BJ (cell line): ENCODE measurements around the gene KIF2A. TPM values are rescaled to one million over a fixed set of nuclear protein-coding genes. Genes with fewer than 3 reads are reported as not detected.

Experiments used
- CTCF ChIA-PET: fragments of 350-600 bp; formaldehyde crosslinking; extraction: SDS; loops from one replicate; lab custom pipeline; 2021; ENCODE audit warnings: antibody characterized with exemption, inconsistent platforms; lab: Yijun Ruan, JAX
- POLR2A ChIA-PET: fragments of 300-600 bp; sonication (Branson Sonifier 250); formaldehyde crosslinking; extraction: SDS; loops from one replicate; lab custom pipeline; 2021; ENCODE audit warnings: antibody characterized with exemption; lab: Charles Lee
- DNase-seq: peaks from one replicate; pipeline ENCODE4 v3.0.0-alpha.2; 2011; ENCODE audit warnings: low read depth
- H3K27me3 ChIP-seq: 2 replicates; pipeline ENCODE4 v1.6.0; 2011; ENCODE audit warnings: low read length; ENCODE audit not compliant: control insufficient read depth, insufficient read depth
- H3K36me3 ChIP-seq: 2 replicates; pipeline ENCODE4 v1.5.1; 2011; ENCODE audit warnings: low read length; ENCODE audit not compliant: control insufficient read depth, insufficient read depth
- H3K4me3 ChIP-seq: 2 replicates; pipeline ENCODE4 v1.5.1; 2011; ENCODE audit warnings: low read depth, mild to moderate bottlenecking, control low read depth, low read length
- CTCF ChIP-seq: IDR thresholded peaks from 2 replicates; pipeline ENCODE4 v1.5.1; 2011; ENCODE audit warnings: low read depth, mild to moderate bottlenecking, control low read depth, inconsistent platforms, low read length, moderate library complexity; ENCODE audit not compliant: insufficient read depth
- polyA plus RNA-seq: library from polyadenylated mRNA; depleted of rRNA; stranded (reverse); fragments of >200 nt; gene quantifications from 2 replicates; pipeline ENCODE4 v1.2.3, GENCODE V29; 2011

The KIF2A gene
- polyA plus RNA-seq, 1 experiment, result 11.6 TPM

- POLR2A ChIA-PET, result no interaction called here
- CTCF ChIA-PET, result no interaction called here
- no peak for TF ChIP-seq CTCF
Measured at GRCh38 chr5:62326302-62326701, 20.3 kb downstream of the KIF2A start.

GRCh38 chr5:62326702-62327101, 20.7 kb downstream of the KIF2A start:
- POLR2A ChIA-PET, result no interaction called here

More at GRCh38 chr5:62326302-62326701, 20.3 kb downstream of the KIF2A start:
- Histone ChIP-seq H3K4me3 (no peak overlapping the region), H3K36me3 (no peaks in the 10 kb centered on the region; the same call in 1 of the 2 replicates), H3K27me3 (no peaks in the 10 kb centered on the region)
- no peak for DNase-seq

GRCh38 chr5:62327138-62328053, 21.4 kb downstream of the KIF2A start:
- no peak for TF ChIP-seq CTCF

More at GRCh38 chr5:62326702-62327101, 20.7 kb downstream of the KIF2A start:
- H3K27me3 ChIP-seq, result no peaks in the 10 kb centered on the region
- no peak for DNase-seq
- H3K4me3 ChIP-seq, result no peak overlapping the region
- CTCF ChIA-PET, result no interaction called here
- no peak for TF ChIP-seq CTCF
- H3K36me3 ChIP-seq, result no peaks in the 10 kb centered on the region; the same call in 1 of the 2 replicates

GRCh38 chr5:62328772-62329491, 22.9 kb downstream of the KIF2A start:
- Histone ChIP-seq H3K4me3 (no peak overlapping the region), H3K36me3 (no peaks in the 10 kb centered on the region; the same call in 1 of the 2 replicates), H3K27me3 (no peaks in the 10 kb centered on the region)
- no peak for TF ChIP-seq CTCF
- DNase-seq, result no peak
- ChIA-PET POLR2A (no interaction called here), CTCF (interaction anchor here (1.5 to 1.6 kb wide), 2 partner anchors 15 to 19 kb away, joined by 3 to 4 read pairs; no protein-coding TSS in a partner anchor)

More at GRCh38 chr5:62327138-62328053, 21.4 kb downstream of the KIF2A start:
- Histone ChIP-seq H3K27me3 (no peaks in the 10 kb centered on the region), H3K4me3 (no peak overlapping the region), H3K36me3 (no peaks in the 10 kb centered on the region; the same call in 1 of the 2 replicates)
- DNase-seq, result no peak
- ChIA-PET CTCF (no interaction called here), POLR2A (no interaction called here)

- no peak for TF ChIP-seq CTCF
- ChIA-PET CTCF (interaction anchor here (1.6 kb wide), 1 partner anchor 21 kb away, joined by 3 read pairs; no protein-coding TSS in a partner anchor), POLR2A (no interaction called here)
- DNase-seq, result no peak
- peaks cover 2% of the 10 kb centered on the region; the same call in 1 of the 2 replicates for H3K36me3 ChIP-seq
- no peak overlapping the region for H3K4me3 ChIP-seq
- H3K27me3 ChIP-seq, result no peaks in the 10 kb centered on the region
Measured at GRCh38 chr5:62330302-62330701, 24.3 kb downstream of the KIF2A start.
